ENCODE results near the gene PHF8.

Gene PHF8

DNA sequence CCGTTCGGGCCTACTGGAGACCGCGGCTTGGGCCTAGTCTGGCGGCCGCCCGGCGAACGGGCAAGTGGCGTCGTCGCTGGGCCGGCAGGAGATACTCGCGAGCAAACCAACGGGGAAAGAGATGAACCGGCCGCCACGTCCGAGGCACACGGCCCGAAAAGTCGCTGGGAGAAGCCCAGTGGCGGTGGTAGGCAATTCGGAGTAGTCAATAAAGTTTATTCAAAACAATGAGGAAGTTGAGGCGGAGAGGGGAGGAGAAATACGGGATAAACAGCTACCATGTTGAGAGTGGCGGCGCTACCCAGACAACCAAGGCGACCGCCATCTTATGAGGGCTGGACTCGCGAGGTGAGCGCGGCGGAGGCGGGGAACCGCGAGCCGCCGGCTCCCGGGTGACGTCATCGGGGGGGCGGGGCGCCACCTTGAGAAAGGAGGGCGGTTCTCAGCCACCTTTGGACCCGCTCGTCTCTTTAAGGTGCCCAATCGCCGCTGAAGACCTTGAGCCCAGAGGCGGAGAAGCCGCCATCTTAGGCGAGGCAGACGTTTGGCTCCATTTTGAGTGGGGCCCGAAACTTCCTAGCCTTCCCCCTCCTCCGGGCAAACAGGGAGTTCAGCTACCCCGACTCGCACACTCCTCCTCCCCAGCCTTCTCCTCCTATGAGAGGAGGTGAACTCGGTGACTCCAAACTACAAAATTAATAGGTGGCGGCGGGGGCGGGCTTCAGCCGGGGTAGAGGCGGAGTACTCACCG is at the start of gene PHF8:
TSS of gene PHF8 (minus strand) at position 348 of the 751 bp plus-strand sequence. CDS start 1,745 bp downstream, outside the sequence.
- TF ChIP-seq, protein P1, sequence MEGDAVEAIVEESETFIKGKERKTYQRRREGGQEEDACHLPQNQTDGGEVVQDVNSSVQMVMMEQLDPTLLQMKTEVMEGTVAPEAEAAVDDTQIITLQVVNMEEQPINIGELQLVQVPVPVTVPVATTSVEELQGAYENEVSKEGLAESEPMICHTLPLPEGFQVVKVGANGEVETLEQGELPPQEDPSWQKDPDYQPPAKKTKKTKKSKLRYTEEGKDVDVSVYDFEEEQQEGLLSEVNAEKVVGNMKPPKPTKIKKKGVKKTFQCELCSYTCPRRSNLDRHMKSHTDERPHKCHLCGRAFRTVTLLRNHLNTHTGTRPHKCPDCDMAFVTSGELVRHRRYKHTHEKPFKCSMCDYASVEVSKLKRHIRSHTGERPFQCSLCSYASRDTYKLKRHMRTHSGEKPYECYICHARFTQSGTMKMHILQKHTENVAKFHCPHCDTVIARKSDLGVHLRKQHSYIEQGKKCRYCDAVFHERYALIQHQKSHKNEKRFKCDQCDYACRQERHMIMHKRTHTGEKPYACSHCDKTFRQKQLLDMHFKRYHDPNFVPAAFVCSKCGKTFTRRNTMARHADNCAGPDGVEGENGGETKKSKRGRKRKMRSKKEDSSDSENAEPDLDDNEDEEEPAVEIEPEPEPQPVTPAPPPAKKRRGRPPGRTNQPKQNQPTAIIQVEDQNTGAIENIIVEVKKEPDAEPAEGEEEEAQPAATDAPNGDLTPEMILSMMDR (IDR thresholded peaks at IDR 0.05; ENCODE audit: low read depth, low read length) = no peak
- DNase-seq (ENCODE audit: low read depth, low spot score) = peak; percentile 96
- H3K4me3 ChIP-seq (ENCODE audit: low read depth, low read length) = peak within 1 kb of the TSS; percentile 71
- in situ Hi-C loops (cut with HindIII; ENCODE audit: low sequenced_read_pairs) = no loop called here

DNA sequence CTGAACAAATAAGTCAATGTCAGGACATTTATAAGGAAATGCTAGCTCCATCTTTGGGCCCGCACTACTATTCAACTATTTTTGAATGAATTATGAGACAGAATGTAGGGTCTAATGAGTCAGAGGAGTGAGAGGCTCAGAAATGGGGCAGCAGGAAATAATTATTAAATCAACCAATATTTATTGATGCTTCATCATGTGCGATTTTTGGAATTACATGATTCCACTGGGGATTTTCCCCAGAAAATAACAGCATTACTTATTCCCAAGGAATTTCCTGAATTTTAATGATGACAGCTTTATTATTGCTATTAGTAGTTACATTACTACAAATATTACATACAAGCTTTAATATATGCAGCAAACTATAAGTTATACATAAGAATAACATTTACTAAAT is 49.3 kb upstream of the PHF8 start:
- H3K4me3 ChIP-seq (ENCODE audit: low read depth, low read length) = no peak overlapping the region
- in situ Hi-C loops (cut with HindIII; ENCODE audit: low sequenced_read_pairs) = no loop called here
- TF ChIP-seq, protein P1 (IDR thresholded peaks at IDR 0.05; ENCODE audit: low read depth, low read length) = no peak
- DNase-seq (ENCODE audit: low read depth, low spot score) = no peak

DNA sequence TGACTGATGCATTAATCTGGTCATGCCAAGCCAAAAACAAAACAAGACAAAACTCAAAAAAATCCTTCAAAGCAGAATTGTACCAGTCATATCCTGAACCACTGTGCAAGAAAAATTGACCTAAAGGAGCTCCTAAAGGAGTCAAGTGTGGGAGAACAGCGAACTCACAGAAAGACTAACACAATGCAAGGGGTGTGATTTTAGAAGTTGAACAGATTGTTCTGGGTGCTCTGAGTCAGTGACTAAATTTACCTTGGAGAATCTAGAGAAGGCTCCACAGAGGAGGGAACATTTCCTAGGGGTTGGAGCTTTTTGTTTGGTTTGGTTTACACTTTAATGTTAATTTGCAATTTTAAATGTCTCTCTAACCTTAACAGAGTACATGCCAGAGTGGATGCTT is 48.9 kb upstream of the PHF8 start:
- in situ Hi-C loops (cut with HindIII; ENCODE audit: low sequenced_read_pairs) = no loop called here
- TF ChIP-seq, protein P1 (IDR thresholded peaks at IDR 0.05; ENCODE audit: low read depth, low read length) = no peak
- DNase-seq (ENCODE audit: low read depth, low spot score) = no peak
- no peak overlapping the region for H3K4me3 ChIP-seq (ENCODE audit: low read depth, low read length)

DNA sequence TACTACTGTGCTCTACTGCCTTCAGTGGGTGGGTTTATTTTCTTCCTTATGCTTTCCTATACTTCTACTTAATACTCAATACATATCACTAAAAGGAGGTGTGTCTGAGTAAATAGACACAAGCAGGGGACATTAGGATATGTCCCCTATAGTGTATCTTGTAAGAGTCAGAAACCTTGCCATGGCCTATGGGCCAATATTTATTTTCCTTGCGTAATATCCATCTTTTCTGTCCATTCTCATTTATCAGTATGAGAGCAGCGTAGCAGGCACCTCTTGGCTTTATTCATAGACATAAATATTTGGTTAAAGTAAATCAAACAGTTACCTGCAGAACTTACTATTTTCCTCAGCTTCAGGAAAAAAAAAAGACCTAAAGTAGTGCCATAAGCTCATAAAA is 46.6 kb upstream of the PHF8 start:
- DNase-seq (ENCODE audit: low read depth, low spot score) = no peak
- in situ Hi-C loops (cut with HindIII; ENCODE audit: low sequenced_read_pairs) = no loop called here
- TF ChIP-seq, protein P1 (IDR thresholded peaks at IDR 0.05; ENCODE audit: low read depth, low read length) = no peak
- H3K4me3 ChIP-seq (ENCODE audit: low read depth, low read length) = no peak overlapping the region

DNA sequence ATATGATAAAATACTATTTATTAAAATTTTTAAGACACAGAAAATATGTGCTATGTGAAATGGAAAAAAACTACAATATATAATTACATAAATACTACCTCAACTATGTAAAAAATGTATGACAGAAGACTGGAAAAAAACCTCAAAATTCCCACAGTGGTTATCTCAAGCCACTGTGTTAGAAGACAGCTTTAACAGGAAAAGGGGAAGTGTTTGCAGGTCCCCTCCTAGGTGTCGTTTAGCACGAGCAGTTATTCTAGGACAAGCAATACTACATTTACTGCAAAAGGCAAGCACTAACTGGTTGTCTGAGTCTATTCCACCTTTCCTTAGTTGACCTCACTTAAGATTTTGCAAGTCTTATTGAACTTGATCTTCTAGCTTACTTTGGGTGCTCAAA is 44.9 kb upstream of the PHF8 start:
- TF ChIP-seq, protein P1 (IDR thresholded peaks at IDR 0.05; ENCODE audit: low read depth, low read length) = no peak
- in situ Hi-C loops (cut with HindIII; ENCODE audit: low sequenced_read_pairs) = no loop called here
- no peak for DNase-seq (ENCODE audit: low read depth, low spot score)
- H3K4me3 ChIP-seq (ENCODE audit: low read depth, low read length) = no peak overlapping the region

DNA sequence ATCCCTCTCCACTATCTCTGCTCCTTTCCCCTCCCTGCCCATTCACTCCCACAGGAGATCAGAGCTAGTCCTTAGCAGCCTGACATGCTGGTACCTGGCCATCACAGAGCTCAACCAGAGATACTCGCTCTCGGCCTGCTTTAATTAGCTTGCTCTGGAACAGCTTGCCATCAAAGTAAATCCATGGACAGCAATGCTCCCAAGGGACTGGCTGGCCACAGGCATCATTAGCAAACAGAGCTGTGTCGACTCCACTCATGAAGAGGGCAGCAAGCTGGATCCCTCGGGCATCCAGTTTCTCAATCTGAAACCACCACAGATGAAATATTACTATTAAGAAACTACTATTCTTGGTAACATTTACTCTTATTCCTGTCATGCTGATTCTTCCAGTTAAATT is 43.4 kb upstream of the PHF8 start:
- H3K4me3 ChIP-seq (ENCODE audit: low read depth, low read length) = no peak overlapping the region
- in situ Hi-C loops (cut with HindIII; ENCODE audit: low sequenced_read_pairs) = no loop called here
- DNase-seq (ENCODE audit: low read depth, low spot score) = no peak
- TF ChIP-seq, protein P1 (IDR thresholded peaks at IDR 0.05; ENCODE audit: low read depth, low read length) = no peak

Measured in astrocyte of the spinal cord (primary cell).